NCI-H510A treated with DMSO at 0.1 percent for 48 hours (cell line): ENCODE results near the gene SLC24A4.
"Not testable (repeated sequence)": the region's sequence is repeated elsewhere in the genome, so short reads cannot be mapped to it uniquely, and the experiment has no call there.

Experiments used
- DNase-seq: peaks from one replicate; lab custom pipeline; 2025; lab: John Stamatoyannopoulos, UW

SLC24A4 gene

GRCh38 chr14:92369097-92369496 lies 46.1 kb downstream of the SLC24A4 start:
- DNase-seq = no peak

GRCh38 chr14:92372230-92372629 lies 49.3 kb downstream of the SLC24A4 start:
- DNase-seq = no peak

GRCh38 chr14:92373336-92373735 lies 50.4 kb downstream of the SLC24A4 start:
- DNase-seq = no peak

GRCh38 chr14:92380131-92380530 lies 57.2 kb downstream of the SLC24A4 start:
- no peak for DNase-seq

DNA sequence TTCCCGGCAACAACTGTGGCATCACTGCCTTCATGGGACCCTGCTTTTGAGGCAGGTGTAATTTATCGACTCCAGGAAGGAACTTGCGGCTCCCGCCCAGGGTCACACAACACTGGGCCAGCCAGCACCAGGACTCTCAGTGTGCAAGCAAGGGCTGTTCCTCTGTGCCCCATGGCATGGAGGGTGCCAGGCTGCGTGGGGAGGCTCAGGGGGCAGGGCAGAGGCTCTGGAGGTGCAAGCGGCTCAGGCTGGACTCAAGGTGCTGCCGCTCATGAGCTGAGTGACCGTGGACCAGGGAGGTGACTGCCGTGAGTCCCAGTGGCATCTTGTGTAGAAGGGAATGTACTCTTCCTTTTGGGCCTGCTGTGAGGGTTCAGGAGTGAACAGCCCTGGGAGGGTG lies 57.6 kb downstream of the SLC24A4 start:
- DNase-seq = no peak

GRCh38 chr14:92382677-92383076 lies 59.7 kb downstream of the SLC24A4 start:
- DNase-seq = no peak

DNA sequence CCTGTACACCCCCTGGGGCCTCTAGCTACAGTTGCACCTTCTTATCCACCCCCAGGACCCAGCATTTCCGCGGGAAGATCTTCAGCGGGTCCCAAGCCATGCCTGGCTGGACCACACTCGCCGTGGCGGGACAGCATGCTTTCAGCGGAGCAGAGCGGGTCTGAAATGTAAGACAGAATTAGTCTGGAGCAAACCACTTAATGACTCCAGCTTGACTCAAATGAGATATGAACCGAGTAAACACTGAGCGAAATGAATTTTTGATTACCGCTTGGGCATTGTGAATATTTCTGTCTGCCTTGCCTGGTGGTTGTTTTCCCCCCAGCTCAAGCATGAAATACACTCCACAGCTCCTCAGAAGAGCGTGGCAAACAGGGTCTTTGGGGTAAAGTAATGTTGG lies 60.8 kb downstream of the SLC24A4 start:
- no peak for DNase-seq

GRCh38 chr14:92384461-92385133 lies 61.6 kb downstream of the SLC24A4 start:
- no peak for DNase-seq

- no peak for DNase-seq
These were observed 62.6 kb downstream of the SLC24A4 start for GRCh38 chr14:92385561-92385960.

GRCh38 chr14:92386165-92386564 lies 63.2 kb downstream of the SLC24A4 start:
- DNase-seq = no peak

DNA sequence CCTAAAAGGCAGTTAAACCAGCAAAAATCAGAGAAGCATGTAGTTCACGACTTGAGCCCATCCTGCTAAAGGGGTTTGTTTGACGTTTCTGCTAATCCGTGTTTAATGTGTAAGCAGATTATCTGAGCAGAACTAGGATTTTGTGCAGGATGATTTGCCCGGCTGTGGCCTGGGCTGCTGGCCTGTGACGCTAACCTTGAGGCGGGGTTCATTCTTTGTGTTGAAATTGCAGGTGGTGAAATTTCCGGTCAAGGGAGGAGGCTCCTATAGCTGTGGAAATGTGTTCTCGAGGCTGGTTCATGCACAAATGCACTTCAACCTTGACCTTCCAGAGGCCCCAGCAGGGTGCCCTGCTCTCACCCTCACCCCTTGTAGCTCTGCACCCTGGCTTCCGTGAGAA lies 63.7 kb downstream of the SLC24A4 start:
- no peak for DNase-seq

- DNase-seq = no peak
These were observed 64.6 kb downstream of the SLC24A4 start for GRCh38 chr14:92387578-92387977.

DNA sequence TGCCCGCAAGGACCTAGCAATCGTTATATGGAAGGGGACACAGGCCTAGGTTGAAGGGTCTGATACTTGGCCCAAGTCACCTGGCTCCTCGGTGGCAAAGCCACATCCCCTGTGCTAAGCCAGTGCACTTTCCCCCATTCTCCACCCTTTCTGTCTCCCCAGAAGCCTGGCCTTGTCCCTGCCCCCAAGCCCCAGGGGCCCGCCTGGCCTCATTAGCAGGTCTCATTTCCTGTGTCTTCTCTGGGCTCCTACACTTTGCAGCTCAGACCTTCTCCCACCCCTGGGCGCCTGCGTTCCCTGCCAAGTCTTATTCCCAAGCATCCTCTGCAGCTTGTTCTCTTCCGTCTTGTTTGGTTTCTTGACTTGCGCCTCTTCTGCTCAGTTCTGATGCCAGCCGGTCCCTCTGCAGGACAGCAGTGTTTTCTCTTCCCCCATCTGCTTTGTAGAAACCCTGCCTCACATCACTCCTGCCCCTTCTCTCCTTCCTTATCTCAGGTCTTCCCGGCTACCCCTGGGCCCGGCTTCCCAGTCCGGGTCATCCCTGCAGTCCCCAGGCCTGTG lies 66.7 kb downstream of the SLC24A4 start:
- no peak for DNase-seq

DNA sequence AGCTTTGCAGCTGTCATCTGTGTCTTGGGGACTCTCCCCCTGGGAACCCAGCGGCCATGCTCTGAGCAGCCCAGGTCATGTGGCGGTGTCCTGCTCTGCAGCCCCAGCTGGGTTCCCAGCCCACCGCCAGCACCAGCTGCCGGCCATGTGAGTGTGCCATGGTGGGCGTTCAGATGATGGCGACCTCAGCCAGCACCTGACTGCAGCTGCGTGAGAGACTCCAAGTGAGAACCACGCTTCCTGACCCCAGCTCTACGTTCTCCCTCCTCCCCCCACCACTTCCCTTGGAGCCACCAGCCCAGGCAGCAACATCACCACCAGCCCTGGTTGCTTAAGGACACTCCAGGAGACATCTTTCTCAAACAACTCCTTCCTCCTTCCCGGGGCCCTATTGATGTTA lies 68.8 kb downstream of the SLC24A4 start:
- no peak for DNase-seq

DNA sequence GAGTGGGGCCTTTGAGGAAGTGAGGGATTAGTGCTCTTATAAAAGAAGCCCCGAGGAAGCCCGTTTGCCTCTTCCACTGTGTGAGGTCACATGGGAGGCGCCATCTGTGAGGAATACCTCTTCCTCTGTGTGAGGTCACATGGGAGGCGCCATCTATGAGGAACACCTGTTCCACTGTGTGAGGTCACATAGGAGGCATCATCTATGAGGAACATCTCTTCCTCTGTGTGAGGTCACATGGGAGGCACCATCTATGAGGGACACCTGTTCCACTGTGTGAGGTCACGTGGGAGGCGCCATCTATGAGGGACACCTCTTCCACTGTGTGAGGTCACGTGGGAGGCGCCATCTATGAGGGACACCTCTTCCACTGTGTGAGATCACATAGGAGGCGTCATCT lies 69.7 kb downstream of the SLC24A4 start:
- no peak for DNase-seq

- DNase-seq = no peak
These were observed 74.4 kb downstream of the SLC24A4 start for GRCh38 chr14:92397150-92397952.

DNA sequence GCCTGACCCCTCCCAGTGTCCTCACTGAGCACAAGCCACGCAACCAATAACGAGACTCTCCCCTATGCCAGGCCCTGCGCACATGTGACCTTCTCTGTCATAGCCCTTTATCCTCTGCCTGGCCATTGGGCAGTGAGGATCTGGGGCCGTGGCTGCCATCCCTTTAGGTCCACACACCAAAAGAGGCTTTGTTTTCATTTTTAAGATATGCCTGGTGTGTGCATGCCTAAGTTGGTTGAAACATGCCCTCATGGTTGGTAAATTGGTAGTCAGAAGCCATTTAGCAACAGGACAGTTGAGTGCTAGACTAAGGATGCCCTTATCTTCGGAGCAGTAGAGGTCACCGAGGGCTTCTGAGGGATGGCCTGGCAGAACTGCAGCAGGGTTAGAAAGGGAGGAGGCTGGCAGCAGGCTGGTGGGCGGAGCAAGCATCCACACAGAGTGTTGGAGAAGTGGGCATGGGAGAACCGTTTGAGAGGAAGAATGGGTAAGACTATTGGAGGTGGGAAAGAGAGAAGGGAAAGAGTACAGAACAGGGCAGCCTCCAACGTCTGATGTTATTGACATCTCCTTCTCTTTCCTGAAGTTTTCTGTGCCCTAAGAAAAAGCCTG lies 75.1 kb downstream of the SLC24A4 start:
- DNase-seq = no peak

DNA sequence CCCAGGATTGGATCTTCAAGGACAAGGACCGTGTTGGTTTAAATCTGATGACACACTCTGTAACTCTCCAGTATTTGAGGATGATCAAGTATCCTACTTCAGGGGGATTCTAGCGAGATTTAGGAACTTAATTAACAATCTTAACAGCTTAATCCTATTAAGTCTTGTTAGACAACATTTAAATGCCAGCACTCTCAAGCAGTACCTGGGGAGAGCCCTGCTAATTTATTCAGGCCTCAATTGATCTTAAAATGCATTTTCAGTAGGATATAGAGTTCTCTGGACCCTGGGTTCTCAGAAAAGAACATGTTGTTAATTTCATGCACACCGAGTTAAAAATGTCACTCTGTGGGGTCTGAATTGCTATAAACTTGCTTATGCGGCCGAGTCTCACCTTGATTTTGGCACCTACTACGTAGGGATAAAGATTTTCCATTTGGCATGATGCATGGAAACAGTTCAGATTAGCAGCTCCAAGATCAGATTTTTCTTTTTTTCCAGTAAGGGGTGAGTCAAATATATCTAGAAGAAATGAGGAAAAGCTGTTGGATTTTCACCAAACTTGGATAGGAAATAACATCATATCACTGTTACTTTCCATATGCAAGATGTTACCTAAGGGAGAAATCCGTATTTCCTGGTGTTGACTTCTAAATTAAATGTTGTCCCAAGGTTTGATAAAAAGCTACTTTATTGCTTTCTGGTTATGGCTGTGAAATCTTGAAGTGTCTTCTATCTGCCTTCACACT lies 76.1 kb downstream of the SLC24A4 start:
- DNase-seq = no peak

DNA sequence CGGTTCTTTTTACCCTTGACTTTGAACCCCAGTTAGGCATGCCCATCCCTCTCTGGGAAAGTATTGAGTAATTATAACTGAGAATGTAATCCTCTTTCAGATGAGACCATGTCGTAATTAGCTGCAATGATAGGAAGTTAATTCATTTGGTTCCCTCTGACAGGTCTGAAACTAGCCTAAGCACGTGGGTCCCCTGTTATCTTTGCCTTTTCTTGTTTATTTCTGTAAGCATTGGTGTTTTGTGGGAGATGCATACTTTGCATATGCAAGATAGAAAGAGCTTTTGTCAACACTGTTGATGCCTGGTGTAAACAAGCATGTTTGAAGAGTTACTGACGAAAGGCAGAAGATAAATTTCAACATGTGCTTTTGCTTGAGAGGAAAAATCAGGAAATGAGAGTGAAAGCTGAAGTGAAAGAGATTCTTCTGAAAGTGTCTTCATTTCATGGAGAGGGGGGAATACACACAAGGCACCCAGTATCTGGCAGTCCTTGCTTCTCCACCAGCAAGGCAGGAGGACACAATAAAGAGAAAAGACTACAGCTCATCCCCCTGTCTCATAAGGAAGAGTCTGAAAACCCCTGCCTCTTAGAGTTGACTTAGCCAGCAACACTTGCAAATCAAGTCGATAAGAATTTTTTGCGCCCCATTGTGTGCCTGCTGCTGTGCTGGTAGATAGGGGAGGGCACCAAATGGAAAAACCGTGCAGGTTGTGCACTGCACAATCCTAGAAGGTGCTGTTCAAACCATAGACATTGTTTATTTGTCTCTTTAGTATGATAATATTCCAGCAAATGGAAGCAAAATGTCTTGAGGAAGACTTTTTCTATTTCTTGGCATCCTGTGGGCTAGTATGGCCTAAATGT lies 77.8 kb downstream of the SLC24A4 start:
- no peak for DNase-seq

DNA sequence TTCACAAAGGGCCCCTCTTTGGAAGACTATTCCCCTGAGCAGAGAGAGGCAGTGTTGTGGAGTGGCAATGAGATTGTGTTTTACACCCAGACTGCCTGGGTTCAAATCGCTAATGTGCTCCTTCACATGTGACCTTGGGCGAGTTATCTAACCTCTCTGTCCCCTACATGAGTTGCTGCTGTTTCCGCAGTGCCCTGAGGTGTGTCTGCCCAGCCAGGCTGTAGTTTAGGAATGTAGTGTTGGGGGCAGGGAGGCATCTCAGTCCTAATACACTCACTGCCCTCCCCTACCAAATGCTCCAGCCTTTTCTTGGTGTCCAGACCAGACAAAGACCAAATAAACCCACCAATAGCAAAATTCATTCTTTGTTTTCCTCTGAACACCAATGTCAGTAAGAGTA lies 78.6 kb downstream of the SLC24A4 start:
- no peak for DNase-seq

DNA sequence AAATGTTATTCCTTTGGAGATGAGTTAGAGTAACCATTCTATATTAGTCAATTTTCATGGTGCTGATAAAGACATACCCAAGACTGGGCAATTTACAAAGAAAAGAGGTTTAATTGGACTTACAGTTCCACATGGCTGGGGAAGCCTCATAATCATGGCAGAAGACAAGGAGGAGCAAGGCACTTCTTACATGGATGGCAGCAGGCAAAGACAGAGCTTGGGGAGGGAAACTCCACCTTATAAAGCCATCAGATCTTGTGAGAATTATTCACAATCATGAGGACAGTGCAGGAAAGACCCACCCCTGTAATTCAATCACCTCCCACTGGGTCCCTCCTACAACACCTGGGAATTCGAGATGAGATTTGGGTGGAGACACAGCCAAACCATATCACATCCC lies 79.5 kb downstream of the SLC24A4 start:
- DNase-seq = not testable (repeated sequence)
